Natural killer cell (primary cell): ENCODE data around the gene RSPRY1. TPM values are rescaled to one million over a fixed set of nuclear protein-coding genes. Genes with fewer than 3 reads are reported as not detected.

Source experiments
- ATAC-seq, 3 donors: fragments of 150-1000 bp in 2 of 3; fragments of 200-7000 bp in 1 of 3; cut with Tn5 transposase; 1 replicate in 1 of 3; 2 replicates in 2 of 3; pipeline ENCODE4 v1.10.0; 2021; ENCODE audit warnings: mild to moderate bottlenecking in 2 of 3, moderate library complexity in 2 of 3
- DNase-seq, 2 donors: peaks; one replicate each; pipeline versions ENCODE4 v3.0.0 to v3.0.0-alpha.2; 2013 to 2021; ENCODE audit warnings: mixed read lengths in 1 of 2
- H3K27ac ChIP-seq: one replicate; pipeline ENCODE4 v1.5.1; 2013; ENCODE audit warnings: mild to moderate bottlenecking, low read length
- H3K27me3 ChIP-seq: one replicate; pipeline ENCODE4 v1.6.1; 2013; ENCODE audit warnings: low read length; ENCODE audit not compliant: control insufficient read depth, insufficient read depth
- H3K36me3 ChIP-seq: one replicate; pipeline ENCODE4 v1.6.1; 2013; ENCODE audit warnings: low read length; ENCODE audit not compliant: control insufficient read depth, insufficient read depth
- H3K4me1 ChIP-seq: one replicate; pipeline ENCODE4 v1.6.1; 2013; ENCODE audit warnings: low read length; ENCODE audit not compliant: control insufficient read depth, insufficient read depth
- H3K4me3 ChIP-seq: one replicate; pipeline ENCODE4 v1.5.1; 2013; ENCODE audit warnings: low read length
- H3K9me3 ChIP-seq: one replicate; pipeline ENCODE4 v1.6.1; 2013; ENCODE audit warnings: low read length; ENCODE audit not compliant: control insufficient read depth, insufficient read depth
- H3K27ac Mint-ChIP-seq, 2 donors: one replicate each; pipeline ENCODE4 v1.8.0; 2022; ENCODE audit warnings: mild to moderate bottlenecking in 2 of 2, mixed read lengths in 2 of 2, moderate library complexity in 1 of 2
- H3K27me3 Mint-ChIP-seq, 2 donors: one replicate each; pipeline ENCODE4 v1.8.0; 2022; ENCODE audit warnings: low read depth in 2 of 2, mixed read lengths in 2 of 2
- H3K36me3 Mint-ChIP-seq: one replicate; pipeline ENCODE4 v1.8.0; 2022; ENCODE audit warnings: mixed read lengths
- H3K4me1 Mint-ChIP-seq, 2 donors: one replicate each; pipeline ENCODE4 v1.8.0; 2022; ENCODE audit warnings: mixed read lengths in 2 of 2
- H3K4me3 Mint-ChIP-seq: one replicate; pipeline ENCODE4 v1.8.0; 2022; ENCODE audit warnings: mild to moderate bottlenecking, moderate library complexity, mixed read lengths
- H3K9me3 Mint-ChIP-seq, 2 donors: one replicate each; pipeline ENCODE4 v1.8.0; 2022; ENCODE audit warnings: mixed read lengths in 2 of 2
- WGBS: methylation state at CpG from one replicate; pipeline ENCODE4 v1.1.7; 2013; ENCODE audit warnings: missing lambda C conversion rate; ENCODE audit not compliant: insufficient coverage; 5-methylcytosine and 5-hydroxymethylcytosine counted together
- intact Hi-C: fragments of 100-400 bp; cut with micrococcal nuclease; formaldehyde crosslinking; loops from one replicate; pipeline ENCODE4 v1.14.2; 2022
- total RNA-seq, 4 donors: library from RNA; stranded (reverse); fragments of 120-200 nt in 1 of 4; gene quantifications; one replicate each; pipeline versions ENCODE4 v1.2.3 to v1.2.4, GENCODE V29; 2013 to 2022
- TF ChIP-seq, protein P1 (sequence below): fragments of 200-600 bp; IDR thresholded peaks from one replicate; pipeline ENCODE4 v1.8.0; 2022; ENCODE audit warnings: antibody characterized with exemption

RSPRY1 gene
- 10 to 100 TPM; 22.6 to 26.6 (median 23.4) TPM for total RNA-seq
- 37.6 TPM for total RNA-seq (2013)

DNA sequence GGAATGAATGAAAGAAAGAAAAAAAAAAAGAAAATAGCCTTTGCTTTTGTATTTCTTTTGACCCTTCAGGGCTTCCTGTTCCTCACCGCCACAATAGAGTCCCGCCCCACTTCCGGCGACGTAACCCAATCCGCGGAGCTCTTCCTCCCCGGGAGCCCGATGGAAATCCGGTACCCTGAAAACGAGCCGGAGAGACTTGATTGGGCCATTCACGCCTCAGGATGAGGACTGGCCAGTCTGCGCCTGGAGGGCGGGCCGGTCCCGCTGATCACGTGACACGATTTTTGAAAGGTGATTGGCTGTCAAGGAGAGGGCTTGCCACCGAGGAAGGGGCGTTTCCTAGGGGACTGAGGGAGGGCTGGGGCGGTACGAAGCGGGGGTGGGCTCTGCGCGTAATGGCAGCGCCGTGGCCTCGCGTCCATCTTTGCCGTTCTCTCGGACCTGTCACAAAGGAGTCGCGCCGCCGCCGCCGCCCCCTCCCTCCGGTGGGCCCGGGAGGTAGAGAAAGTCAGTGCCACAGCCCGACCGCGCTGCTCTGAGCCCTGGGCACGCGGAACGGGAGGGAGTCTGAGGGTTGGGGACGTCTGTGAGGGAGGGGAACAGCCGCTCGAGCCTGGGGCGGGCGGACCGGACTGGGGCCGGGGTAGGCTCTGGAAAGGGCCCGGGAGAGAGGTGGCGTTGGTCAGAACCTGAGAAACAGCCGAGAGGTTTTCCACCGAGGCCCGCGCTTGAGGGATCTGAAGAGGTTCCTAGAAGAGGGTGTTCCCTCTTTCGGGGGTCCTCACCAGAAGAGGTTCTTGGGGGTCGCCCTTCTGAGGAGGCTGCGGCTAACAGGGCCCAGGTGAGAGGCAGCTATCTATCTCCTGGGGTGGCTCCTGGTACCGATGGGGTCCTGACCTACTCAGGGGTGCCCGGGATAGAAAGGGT lies at the start of gene RSPRY1, which contains the start of gene PSME3IP1:
RSPRY1 (plus strand) TSS at position 385 of the 927 bp plus-strand sequence. CDS start 18,330 bp downstream, outside the sequence.
PSME3IP1 (minus strand) TSS at position 95 of the 927 bp plus-strand sequence. CDS start 12,185 bp downstream, outside the sequence.
- under 1% methylated on average over 64 of the region's 64 CpGs for WGBS
- Histone ChIP-seq H3K27me3 (no peaks in the 10 kb centered on the region), H3K9me3 (no peaks in the 10 kb centered on the region), H3K36me3 (no peaks in the 10 kb centered on the region), H3K4me1 (peaks cover 21% of the 10 kb centered on the region), H3K27ac (peak within 1 kb of the TSS; percentile 96), H3K4me3 (peak within 1 kb of the TSS; percentile 98)
- DNase-seq (peak; percentile 95 to 100), ATAC-seq (peak; percentile 88 to 95 (median 93))
- Mint-ChIP-seq H3K9me3 (no peaks in the 10 kb centered on the region), H3K27ac (peak within 1 kb of the TSS; percentile 98 to 99), H3K4me1 (peaks cover 49 to 50% of the 10 kb centered on the region in 2 donors), H3K36me3 (no peaks in the 10 kb centered on the region), H3K27me3 (no peaks in the 10 kb centered on the region), H3K4me3 (peak within 1 kb of the TSS; percentile 100)
- intact Hi-C loops = loop anchor here (2.0 to 5.0 kb wide), 4 partner anchors 59 to 551 kb away; partner anchors contain the start of genes ARL2BP and KATNB1
- TF ChIP-seq, protein P1, sequence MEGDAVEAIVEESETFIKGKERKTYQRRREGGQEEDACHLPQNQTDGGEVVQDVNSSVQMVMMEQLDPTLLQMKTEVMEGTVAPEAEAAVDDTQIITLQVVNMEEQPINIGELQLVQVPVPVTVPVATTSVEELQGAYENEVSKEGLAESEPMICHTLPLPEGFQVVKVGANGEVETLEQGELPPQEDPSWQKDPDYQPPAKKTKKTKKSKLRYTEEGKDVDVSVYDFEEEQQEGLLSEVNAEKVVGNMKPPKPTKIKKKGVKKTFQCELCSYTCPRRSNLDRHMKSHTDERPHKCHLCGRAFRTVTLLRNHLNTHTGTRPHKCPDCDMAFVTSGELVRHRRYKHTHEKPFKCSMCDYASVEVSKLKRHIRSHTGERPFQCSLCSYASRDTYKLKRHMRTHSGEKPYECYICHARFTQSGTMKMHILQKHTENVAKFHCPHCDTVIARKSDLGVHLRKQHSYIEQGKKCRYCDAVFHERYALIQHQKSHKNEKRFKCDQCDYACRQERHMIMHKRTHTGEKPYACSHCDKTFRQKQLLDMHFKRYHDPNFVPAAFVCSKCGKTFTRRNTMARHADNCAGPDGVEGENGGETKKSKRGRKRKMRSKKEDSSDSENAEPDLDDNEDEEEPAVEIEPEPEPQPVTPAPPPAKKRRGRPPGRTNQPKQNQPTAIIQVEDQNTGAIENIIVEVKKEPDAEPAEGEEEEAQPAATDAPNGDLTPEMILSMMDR = no peak

- 84% methylated on average over 14 of the region's 14 CpGs for WGBS
- Mint-ChIP-seq H3K27me3 (no peaks in the 10 kb centered on the region), H3K27ac (peak overlapping the region; percentile 31 to 82), H3K4me1 (peaks cover 43 to 59% of the 10 kb centered on the region in 2 donors), H3K9me3 (no peaks in the 10 kb centered on the region), H3K36me3 (no peaks in the 10 kb centered on the region), H3K4me3 (no peak overlapping the region)
- H3K9me3 ChIP-seq = no peaks in the 10 kb centered on the region
- DNase-seq (no peak), ATAC-seq (no peak)
- H3K36me3 ChIP-seq = no peaks in the 10 kb centered on the region
- TF ChIP-seq, protein P1 = no peak
- peaks cover 90% of the 10 kb centered on the region for H3K4me1 ChIP-seq
- intact Hi-C loops = no loop called here
- H3K4me3 ChIP-seq = no peak overlapping the region
- H3K27ac ChIP-seq = no peak overlapping the region
- H3K27me3 ChIP-seq = no peaks in the 10 kb centered on the region
Measured at GRCh38 chr16:57137043-57137442, 49.1 kb upstream of the RSPRY1 start.

DNA sequence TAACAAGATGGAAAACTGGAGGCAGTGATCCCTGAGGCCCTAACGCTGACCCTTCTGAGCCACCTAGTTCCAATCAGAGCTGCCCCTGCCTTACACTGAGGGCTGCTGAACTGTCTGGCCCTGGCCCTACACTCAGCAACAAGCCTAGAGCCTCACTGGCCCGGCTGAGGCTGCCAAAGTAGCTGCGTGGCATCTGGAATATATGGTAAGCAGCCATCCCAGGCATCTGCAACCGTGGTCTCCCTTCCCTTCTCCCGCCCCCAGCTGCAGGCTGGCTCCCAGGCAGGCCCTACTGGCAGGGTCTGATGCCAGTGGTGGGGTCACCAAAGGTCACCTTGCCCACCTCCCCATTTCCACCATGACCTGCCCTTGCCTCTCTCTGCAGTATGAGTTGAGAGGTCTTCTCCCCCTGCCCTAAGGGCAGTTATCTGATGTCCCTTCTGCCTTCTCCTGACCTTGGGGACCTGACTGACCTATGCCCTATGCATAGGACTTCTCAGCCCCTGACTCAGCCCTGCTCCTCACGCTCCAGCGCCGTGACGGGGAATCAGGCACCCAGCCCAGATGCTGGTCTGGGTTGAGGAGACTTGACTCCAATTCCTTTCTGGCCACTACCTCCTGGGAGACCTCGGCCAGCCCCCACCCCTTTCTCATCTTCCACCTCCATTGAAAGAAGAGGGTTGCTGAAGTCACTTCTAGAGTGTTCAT lies 48.4 kb upstream of the RSPRY1 start:
- Mint-ChIP-seq H3K27me3 (no peaks in the 10 kb centered on the region), H3K27ac (peak overlapping the region; percentile 79 to 82), H3K4me3 (no peak overlapping the region), H3K9me3 (no peaks in the 10 kb centered on the region), H3K4me1 (peaks cover 47 to 58% of the 10 kb centered on the region in 2 donors), H3K36me3 (no peaks in the 10 kb centered on the region)
- H3K4me1 ChIP-seq = peaks cover 90% of the 10 kb centered on the region
- no peaks in the 10 kb centered on the region for H3K9me3 ChIP-seq
- intact Hi-C loops = no loop called here
- DNase-seq (no peak), ATAC-seq (no peak)
- WGBS = 86% methylated on average over 10 of the region's 10 CpGs
- no peaks in the 10 kb centered on the region for H3K27me3 ChIP-seq
- H3K36me3 ChIP-seq = no peaks in the 10 kb centered on the region
- H3K4me3 ChIP-seq = no peak overlapping the region
- TF ChIP-seq, protein P1 = no peak
- H3K27ac ChIP-seq = no peak overlapping the region
